ENCODE data around the gene METTL8.

METTL8 gene

DNA sequence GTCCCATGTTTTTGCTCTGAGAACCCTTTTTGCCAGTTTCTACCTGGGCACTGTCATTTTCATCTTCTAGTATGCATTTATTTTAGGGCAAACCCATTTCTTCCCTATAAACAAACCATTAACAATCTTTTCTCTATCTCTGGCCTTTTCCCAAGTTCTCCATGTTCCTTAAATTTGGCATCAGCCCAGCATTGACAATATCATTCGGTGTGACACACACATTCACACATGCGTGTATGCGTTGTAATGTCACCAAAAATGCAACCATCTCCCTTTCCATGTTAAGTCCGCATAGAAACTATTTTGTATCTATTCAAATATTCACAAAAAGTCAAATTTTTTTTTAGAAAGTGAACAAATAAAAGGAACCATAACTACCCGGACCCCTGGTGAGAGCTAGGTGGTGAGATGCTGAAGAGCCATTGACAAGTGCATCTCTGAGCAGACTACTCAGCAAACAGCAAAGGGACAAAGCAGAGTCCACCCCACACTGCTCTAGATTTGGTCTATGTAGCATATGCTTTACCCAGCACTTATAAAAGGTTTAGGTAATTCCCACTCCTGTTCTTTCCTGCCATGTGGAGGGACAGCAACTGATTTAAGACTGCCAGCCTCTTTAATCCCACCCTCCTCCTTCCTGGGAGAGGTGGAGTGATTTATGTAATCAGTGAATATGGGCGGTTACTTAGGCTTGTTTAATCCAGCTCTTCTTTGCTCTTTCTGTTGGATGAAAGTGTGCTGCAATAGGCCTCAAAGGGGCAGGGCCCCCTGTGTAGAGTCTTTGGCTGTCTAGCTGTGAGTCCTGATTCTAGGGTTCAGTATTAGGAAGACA is 124.1 kb downstream of the METTL8 start:
- H3K36me3 ChIP-seq (ENCODE audit: insufficient read depth, low read length), result peaks cover 4% of the 10 kb centered on the region
- no peak overlapping the region for H3K27ac ChIP-seq (ENCODE audit: low read depth, low read length)
- H3K27me3 ChIP-seq (ENCODE audit: insufficient read depth, low read length), result no peaks in the 10 kb centered on the region
- H3K4me3 ChIP-seq (ENCODE audit: low read length), result no peak overlapping the region
- peaks cover 25% of the 10 kb centered on the region for H3K9me3 ChIP-seq (ENCODE audit: insufficient read depth, low read depth, low read length)
- H3K9ac ChIP-seq (ENCODE audit: low read depth, low read length), result no peak overlapping the region
- H3K4me1 ChIP-seq (ENCODE audit: insufficient read depth, low read length), result peaks cover 4% of the 10 kb centered on the region
- 94% methylated on average over 6 of the region's 6 CpGs for WGBS

DNA sequence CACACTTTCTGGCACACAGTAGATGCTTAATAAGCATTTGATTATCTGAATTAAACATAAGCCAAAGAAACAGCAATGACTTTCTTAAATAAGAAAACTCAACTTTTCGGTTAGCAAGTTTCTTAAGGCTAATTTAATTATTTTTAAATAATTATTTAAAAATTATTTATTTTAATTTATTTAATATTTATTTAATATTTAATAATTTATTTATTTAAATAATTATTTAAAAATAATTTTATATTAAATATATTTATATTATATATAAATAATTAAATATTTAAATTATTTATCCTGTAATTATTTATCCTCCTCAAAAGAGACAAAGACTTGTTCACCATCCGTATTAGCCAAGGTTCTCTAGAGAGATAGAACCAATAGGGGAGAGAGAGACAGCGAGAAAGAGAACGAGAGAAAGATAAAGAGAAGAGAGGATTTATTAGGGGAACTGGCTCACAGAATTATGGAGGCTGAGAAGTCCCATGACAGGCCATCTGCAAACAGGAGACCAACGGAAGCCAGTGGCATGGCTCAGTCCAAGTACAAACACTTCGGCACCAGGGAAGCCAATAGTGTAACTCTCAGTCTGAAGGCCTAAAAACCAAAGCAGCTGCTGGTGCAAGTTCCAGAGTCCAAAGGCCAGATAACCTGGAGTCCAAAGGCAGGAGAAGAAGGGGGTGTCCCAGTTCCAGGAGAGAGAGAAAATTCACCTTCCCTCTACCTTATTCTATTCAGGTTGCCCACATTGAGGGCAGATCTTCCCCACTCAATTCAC is 125.3 kb downstream of the METTL8 start:
- Histone ChIP-seq H3K9ac (ENCODE audit: low read depth, low read length) (no peak overlapping the region), H3K4me1 (ENCODE audit: insufficient read depth, low read length) (no peaks in the 10 kb centered on the region), H3K27ac (ENCODE audit: low read depth, low read length) (no peak overlapping the region), H3K9me3 (ENCODE audit: insufficient read depth, low read depth, low read length) (peaks cover 25% of the 10 kb centered on the region), H3K27me3 (ENCODE audit: insufficient read depth, low read length) (no peaks in the 10 kb centered on the region), H3K36me3 (ENCODE audit: insufficient read depth, low read length) (peaks cover 4% of the 10 kb centered on the region), H3K4me3 (ENCODE audit: low read length) (no peak overlapping the region)
- 95% methylated on average over 5 of the region's 6 CpGs for WGBS

DNA sequence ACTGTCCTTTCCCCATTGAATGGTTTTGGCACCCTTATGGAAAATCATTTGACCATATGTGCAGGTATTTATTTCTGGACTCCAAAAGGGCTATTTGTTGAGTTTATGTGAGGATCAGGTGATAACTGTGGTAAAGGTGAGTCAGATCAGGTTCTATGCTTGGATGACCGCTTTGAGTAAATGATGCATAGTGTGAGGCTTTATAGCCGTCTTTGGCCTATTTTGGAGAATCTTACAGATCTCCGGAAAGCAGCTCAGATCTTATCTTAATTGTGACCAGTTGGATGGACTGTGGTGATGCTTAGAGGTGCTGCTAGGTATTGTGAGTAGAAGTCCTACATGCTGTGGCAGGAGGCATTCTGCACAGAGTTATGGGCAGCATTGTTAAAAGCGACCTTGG is 126.2 kb downstream of the METTL8 start:
- WGBS, result 95% methylated on average over 4 of the region's 4 CpGs
- Histone ChIP-seq H3K4me1 (ENCODE audit: insufficient read depth, low read length) (no peaks in the 10 kb centered on the region), H3K9ac (ENCODE audit: low read depth, low read length) (no peak overlapping the region), H3K36me3 (ENCODE audit: insufficient read depth, low read length) (peaks cover 4% of the 10 kb centered on the region), H3K4me3 (ENCODE audit: low read length) (no peak overlapping the region), H3K27ac (ENCODE audit: low read depth, low read length) (no peak overlapping the region), H3K27me3 (ENCODE audit: insufficient read depth, low read length) (no peaks in the 10 kb centered on the region), H3K9me3 (ENCODE audit: insufficient read depth, low read depth, low read length) (peaks cover 20% of the 10 kb centered on the region)

DNA sequence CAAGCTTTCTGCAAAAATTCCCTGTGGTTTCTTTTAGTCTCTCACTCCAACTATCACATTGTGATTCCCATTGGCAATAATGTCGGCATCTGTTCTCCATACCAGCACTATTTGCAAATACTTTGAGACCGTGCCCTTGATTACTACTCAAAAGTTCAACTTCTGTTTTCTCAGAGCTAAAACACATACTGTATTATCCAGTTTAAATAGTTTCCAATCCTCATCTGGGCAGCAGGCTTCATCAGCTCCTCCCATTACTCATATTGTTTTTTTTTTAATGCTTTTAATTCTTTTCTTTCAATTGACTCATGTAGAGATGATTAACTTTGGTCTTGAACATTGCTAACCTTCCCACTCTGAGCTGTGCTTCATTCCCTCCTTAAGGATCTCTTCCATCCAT is 135.8 kb downstream of the METTL8 start:
- no peaks in the 10 kb centered on the region for H3K27me3 ChIP-seq (ENCODE audit: insufficient read depth, low read length)
- H3K9me3 ChIP-seq (ENCODE audit: insufficient read depth, low read depth, low read length), result no peaks in the 10 kb centered on the region
- WGBS, result 91% methylated on average over 2 of the region's 2 CpGs
- no peak overlapping the region for H3K4me3 ChIP-seq (ENCODE audit: low read length)
- no peak overlapping the region for H3K9ac ChIP-seq (ENCODE audit: low read depth, low read length)
- peaks cover 8% of the 10 kb centered on the region; the same call in 1 of the 2 replicates for H3K4me1 ChIP-seq (ENCODE audit: insufficient read depth, low read length)
- no peaks in the 10 kb centered on the region for H3K36me3 ChIP-seq (ENCODE audit: insufficient read depth, low read length)
- H3K27ac ChIP-seq (ENCODE audit: low read depth, low read length), result no peak overlapping the region

DNA sequence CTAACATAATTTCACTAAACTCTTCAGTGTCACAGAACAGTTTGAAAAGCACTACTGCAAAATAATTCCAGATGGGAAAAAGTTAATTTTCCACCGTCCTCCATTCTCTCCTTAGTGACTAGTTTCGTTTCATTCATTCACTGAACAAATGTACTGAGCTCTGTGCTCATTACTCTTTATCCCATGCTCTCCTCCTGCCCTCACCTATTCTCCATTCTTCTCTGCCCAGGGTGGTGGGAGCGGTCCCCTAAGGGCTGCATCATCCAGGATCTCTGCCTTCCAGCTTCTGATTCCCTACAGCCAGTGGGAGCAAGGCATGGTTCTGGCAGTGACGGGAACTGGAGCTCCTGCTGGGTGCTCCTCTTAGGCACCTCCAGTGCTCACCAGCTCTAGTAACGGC is 139.2 kb downstream of the METTL8 start:
- Histone ChIP-seq H3K4me3 (ENCODE audit: low read length) (no peak overlapping the region), H3K4me1 (ENCODE audit: insufficient read depth, low read length) (peaks cover 8% of the 10 kb centered on the region; the same call in 1 of the 2 replicates), H3K27ac (ENCODE audit: low read depth, low read length) (no peak overlapping the region), H3K9me3 (ENCODE audit: insufficient read depth, low read depth, low read length) (no peaks in the 10 kb centered on the region), H3K36me3 (ENCODE audit: insufficient read depth, low read length) (no peaks in the 10 kb centered on the region), H3K9ac (ENCODE audit: low read depth, low read length) (no peak overlapping the region), H3K27me3 (ENCODE audit: insufficient read depth, low read length) (no peaks in the 10 kb centered on the region)
- WGBS, result 91% methylated on average over 5 of the region's 5 CpGs

DNA sequence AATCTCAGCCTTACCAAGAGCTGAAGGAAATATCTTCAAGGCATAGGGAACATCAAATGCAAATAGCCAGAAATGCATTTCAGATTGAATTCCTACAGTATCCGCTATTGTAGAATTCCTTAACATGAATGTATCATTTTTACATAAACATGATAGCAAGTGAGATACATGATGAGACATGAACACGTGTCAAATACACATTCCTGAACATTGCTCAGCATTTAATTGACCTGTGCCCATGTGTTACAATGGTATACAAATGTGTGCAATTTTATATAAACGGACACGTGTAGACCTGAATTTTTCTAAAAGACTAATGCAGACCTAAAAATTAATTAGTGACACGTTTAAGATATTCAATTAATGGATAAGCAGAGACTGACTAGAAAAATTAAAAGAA is 140.1 kb downstream of the METTL8 start:
- no peaks in the 10 kb centered on the region for H3K36me3 ChIP-seq (ENCODE audit: insufficient read depth, low read length)
- peaks cover 8% of the 10 kb centered on the region; the same call in 1 of the 2 replicates for H3K4me1 ChIP-seq (ENCODE audit: insufficient read depth, low read length)
- no peaks in the 10 kb centered on the region for H3K9me3 ChIP-seq (ENCODE audit: insufficient read depth, low read depth, low read length)
- H3K9ac ChIP-seq (ENCODE audit: low read depth, low read length), result no peak overlapping the region
- no peak overlapping the region for H3K4me3 ChIP-seq (ENCODE audit: low read length)
- WGBS, result 90% methylated on average over 5 of the region's 5 CpGs
- no peaks in the 10 kb centered on the region for H3K27me3 ChIP-seq (ENCODE audit: insufficient read depth, low read length)
- no peak overlapping the region for H3K27ac ChIP-seq (ENCODE audit: low read depth, low read length)

DNA sequence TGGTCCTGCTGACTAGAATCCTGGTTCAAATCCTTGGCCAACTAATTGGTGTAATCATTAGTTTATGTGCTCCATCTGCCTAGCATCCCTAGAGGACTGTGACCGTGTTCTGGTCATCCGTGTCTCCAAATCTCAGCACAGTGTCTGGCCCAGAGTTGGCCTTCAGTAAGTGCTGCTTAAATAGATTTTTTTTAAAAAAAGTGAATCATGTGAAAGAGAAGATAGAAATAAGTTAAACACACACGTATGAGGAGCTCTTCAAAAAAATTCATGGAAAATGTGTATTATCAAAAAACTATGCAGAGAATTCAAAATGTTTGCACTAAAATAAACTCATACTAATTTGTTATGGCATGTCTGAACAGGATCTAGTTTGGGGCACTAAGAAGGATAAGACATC is 143.8 kb downstream of the METTL8 start:
- H3K9me3 ChIP-seq (ENCODE audit: insufficient read depth, low read depth, low read length), result no peaks in the 10 kb centered on the region
- peaks cover 13% of the 10 kb centered on the region; the same call in 1 of the 2 replicates for H3K4me1 ChIP-seq (ENCODE audit: insufficient read depth, low read length)
- H3K36me3 ChIP-seq (ENCODE audit: insufficient read depth, low read length), result no peaks in the 10 kb centered on the region
- H3K27ac ChIP-seq (ENCODE audit: low read depth, low read length), result no peak overlapping the region
- H3K9ac ChIP-seq (ENCODE audit: low read depth, low read length), result no peak overlapping the region
- 96% methylated on average over 3 of the region's 3 CpGs for WGBS
- no peaks in the 10 kb centered on the region for H3K27me3 ChIP-seq (ENCODE audit: insufficient read depth, low read length)
- no peak overlapping the region for H3K4me3 ChIP-seq (ENCODE audit: low read length)

DNA sequence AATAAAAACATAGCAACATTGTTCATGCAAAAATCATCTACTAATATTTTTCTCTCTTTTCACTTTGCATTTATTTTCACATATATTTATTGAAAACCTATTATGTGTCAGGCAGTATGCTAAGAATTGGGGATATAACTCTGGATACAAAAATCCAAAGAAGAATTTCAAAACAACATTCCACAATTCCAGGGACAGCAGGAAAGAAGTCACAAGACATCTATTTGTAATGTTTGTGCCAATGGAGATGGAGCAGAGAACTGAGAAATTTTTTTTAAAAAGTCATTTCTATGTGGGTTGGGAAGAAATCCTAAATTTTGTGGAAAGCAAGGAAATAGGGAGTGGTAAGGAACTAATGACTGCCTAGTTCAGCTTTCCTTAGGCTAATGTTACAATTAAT is 144.5 kb downstream of the METTL8 start:
- Histone ChIP-seq H3K9ac (ENCODE audit: low read depth, low read length) (no peak overlapping the region), H3K27me3 (ENCODE audit: insufficient read depth, low read length) (no peaks in the 10 kb centered on the region), H3K36me3 (ENCODE audit: insufficient read depth, low read length) (no peaks in the 10 kb centered on the region), H3K4me3 (ENCODE audit: low read length) (no peak overlapping the region), H3K4me1 (ENCODE audit: insufficient read depth, low read length) (peaks cover 13% of the 10 kb centered on the region; the same call in 1 of the 2 replicates), H3K27ac (ENCODE audit: low read depth, low read length) (no peak overlapping the region), H3K9me3 (ENCODE audit: insufficient read depth, low read depth, low read length) (no peaks in the 10 kb centered on the region)

DNA sequence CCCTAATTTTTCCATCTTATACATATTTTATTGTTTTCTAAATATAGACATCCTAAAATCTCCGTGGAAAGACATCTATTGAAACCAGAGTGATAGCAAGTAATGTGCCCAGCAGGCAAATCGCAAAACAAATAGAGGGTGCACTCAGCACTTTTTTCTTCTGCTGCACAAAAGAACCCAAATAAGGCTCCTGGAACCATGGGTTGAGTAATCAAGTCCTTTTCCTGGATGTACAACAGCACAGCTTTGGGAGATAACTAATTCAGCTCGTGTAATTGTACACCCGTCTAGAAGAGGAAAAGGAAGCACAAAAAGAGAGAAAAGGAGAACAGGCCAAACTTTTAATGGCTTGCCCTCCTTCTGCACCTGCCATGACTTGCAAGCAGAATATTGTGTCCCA is 146.2 kb downstream of the METTL8 start:
- no peaks in the 10 kb centered on the region for H3K36me3 ChIP-seq (ENCODE audit: insufficient read depth, low read length)
- H3K9me3 ChIP-seq (ENCODE audit: insufficient read depth, low read depth, low read length), result no peaks in the 10 kb centered on the region
- H3K4me3 ChIP-seq (ENCODE audit: low read length), result no peak overlapping the region
- peaks cover 6% of the 10 kb centered on the region; the same call in 1 of the 2 replicates for H3K4me1 ChIP-seq (ENCODE audit: insufficient read depth, low read length)
- H3K27ac ChIP-seq (ENCODE audit: low read depth, low read length), result no peak overlapping the region
- H3K9ac ChIP-seq (ENCODE audit: low read depth, low read length), result no peak overlapping the region
- 83% methylated on average over 4 of the region's 4 CpGs for WGBS
- no peaks in the 10 kb centered on the region for H3K27me3 ChIP-seq (ENCODE audit: insufficient read depth, low read length)

DNA sequence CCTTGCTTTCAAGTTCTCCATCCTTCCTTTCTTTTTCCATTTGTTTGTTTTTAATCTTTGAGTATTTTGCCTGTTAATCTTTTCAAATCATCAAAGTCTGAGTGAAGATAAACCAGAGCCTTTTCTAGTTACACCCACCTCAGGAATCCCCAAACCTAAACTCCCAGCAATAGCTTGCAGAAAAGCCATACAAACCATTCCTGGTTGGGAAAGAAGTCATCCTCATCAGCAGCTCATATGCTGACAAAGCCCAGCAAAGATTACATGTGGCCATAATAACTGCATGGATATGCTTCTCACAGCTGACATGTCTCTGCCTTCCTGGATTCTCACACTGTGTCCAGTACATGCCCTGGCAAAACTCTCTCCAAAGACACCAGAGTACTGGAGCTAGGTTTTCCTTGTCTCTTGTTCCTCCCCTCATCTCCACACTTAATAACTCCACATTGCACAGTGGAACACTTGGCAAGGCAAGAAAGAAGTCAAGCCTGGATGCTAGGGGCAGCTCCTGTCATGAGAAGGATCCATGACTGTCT is 146.7 kb downstream of the METTL8 start:
- peaks cover 6% of the 10 kb centered on the region; the same call in 1 of the 2 replicates for H3K4me1 ChIP-seq (ENCODE audit: insufficient read depth, low read length)
- H3K4me3 ChIP-seq (ENCODE audit: low read length), result no peak overlapping the region
- H3K27me3 ChIP-seq (ENCODE audit: insufficient read depth, low read length), result no peaks in the 10 kb centered on the region
- H3K9me3 ChIP-seq (ENCODE audit: insufficient read depth, low read depth, low read length), result no peaks in the 10 kb centered on the region
- H3K27ac ChIP-seq (ENCODE audit: low read depth, low read length), result no peak overlapping the region
- no peaks in the 10 kb centered on the region for H3K36me3 ChIP-seq (ENCODE audit: insufficient read depth, low read length)
- no peak overlapping the region for H3K9ac ChIP-seq (ENCODE audit: low read depth, low read length)

DNA sequence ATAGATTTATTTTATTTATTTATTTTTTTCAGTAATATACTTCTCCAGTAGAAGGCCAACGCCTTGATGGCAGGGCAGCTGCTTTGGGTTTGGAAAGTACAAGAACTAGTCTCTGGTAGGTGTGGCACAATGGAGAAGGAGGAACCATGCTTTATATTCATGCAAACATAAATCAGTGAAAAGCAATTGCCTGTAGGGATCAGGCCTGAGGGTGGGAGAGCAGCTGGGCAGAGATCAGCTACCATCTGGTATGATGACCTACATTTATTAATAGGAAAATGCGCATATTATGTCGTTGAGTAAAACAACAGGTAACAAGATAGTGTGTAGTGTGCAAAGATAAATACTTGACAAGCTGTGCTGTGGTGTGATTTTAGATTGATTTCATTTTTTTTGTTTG is 152.7 kb downstream of the METTL8 start:
- no peaks in the 10 kb centered on the region for H3K9me3 ChIP-seq (ENCODE audit: insufficient read depth, low read depth, low read length)
- no peak overlapping the region for H3K4me3 ChIP-seq (ENCODE audit: low read length)
- H3K27ac ChIP-seq (ENCODE audit: low read depth, low read length), result no peak overlapping the region
- no peaks in the 10 kb centered on the region for H3K36me3 ChIP-seq (ENCODE audit: insufficient read depth, low read length)
- no peaks in the 10 kb centered on the region for H3K27me3 ChIP-seq (ENCODE audit: insufficient read depth, low read length)
- no peaks in the 10 kb centered on the region; the same call in 1 of the 2 replicates for H3K4me1 ChIP-seq (ENCODE audit: insufficient read depth, low read length)
- 96% methylated on average over 3 of the region's 3 CpGs for WGBS
- H3K9ac ChIP-seq (ENCODE audit: low read depth, low read length), result no peak overlapping the region

All from HUES64 (cell line).